Endothelial cell of umbilical vein (primary cell): Measurements from ENCODE around the gene F8A2.

Source experiments
- MYC ChIP-seq: IDR thresholded peaks from one replicate; pipeline ENCODE4 v1.6.1; 2011; ENCODE audit warnings: mild to moderate bottlenecking, low read depth, low read length
- POLR2A ChIP-seq: IDR thresholded peaks from 2 replicates; pipeline ENCODE4 v1.6.1; 2012; ENCODE audit warnings: low read depth, mild to moderate bottlenecking, control low read depth, low read length
- POLR2AphosphoS5 ChIP-seq: IDR thresholded peaks from 2 replicates; pipeline ENCODE4 v1.6.1; 2012; ENCODE audit warnings: low read depth, mild to moderate bottlenecking, control low read depth, low read length, moderate library complexity; ENCODE audit not compliant: insufficient read depth
- TF ChIP-seq, protein P1 (sequence below), 2 donors: IDR thresholded peaks; 1 replicate in 1 of 2; 2 replicates in 1 of 2; pipeline ENCODE4 v1.5.1; 2011; ENCODE audit warnings: low read length in 2 of 2, mild to moderate bottlenecking in 2 of 2, moderate library complexity in 2 of 2, control low read depth in 1 of 2, inconsistent platforms in 1 of 2, low read depth in 1 of 2; ENCODE audit not compliant: insufficient read depth in 1 of 2; ENCODE audit errors: extremely low read depth in 1 of 2

DNA sequence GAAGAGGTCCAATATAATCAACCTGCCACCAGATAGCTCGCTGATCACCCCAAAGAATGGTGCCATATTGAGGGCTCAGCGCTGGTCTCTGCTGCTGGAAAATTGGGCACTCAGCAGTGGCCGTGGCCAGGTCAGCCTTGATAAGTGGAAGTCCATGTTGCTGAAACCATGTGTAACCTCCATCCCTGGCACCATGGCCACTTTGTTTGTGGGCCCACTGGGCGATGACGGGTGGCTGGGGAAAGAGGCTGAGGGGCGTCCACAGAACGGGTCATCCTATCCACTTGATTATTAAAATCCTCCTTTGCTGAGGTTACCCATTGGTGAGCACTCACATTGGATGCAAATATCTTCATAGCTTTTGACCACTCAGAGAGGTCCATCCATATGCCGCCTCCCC lies 7.7 kb downstream of the F8A2 start:
- TF ChIP-seq, protein P1, sequence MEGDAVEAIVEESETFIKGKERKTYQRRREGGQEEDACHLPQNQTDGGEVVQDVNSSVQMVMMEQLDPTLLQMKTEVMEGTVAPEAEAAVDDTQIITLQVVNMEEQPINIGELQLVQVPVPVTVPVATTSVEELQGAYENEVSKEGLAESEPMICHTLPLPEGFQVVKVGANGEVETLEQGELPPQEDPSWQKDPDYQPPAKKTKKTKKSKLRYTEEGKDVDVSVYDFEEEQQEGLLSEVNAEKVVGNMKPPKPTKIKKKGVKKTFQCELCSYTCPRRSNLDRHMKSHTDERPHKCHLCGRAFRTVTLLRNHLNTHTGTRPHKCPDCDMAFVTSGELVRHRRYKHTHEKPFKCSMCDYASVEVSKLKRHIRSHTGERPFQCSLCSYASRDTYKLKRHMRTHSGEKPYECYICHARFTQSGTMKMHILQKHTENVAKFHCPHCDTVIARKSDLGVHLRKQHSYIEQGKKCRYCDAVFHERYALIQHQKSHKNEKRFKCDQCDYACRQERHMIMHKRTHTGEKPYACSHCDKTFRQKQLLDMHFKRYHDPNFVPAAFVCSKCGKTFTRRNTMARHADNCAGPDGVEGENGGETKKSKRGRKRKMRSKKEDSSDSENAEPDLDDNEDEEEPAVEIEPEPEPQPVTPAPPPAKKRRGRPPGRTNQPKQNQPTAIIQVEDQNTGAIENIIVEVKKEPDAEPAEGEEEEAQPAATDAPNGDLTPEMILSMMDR (IDR thresholded peaks at IDR 0.05; ENCODE audit: extremely low read depth in 1 of 2, insufficient read depth in 1 of 2, low read depth in 1 of 2, low read length in 2 of 2): no peak
- TF ChIP-seq POLR2A: no peak
- TF ChIP-seq POLR2AphosphoS5: no peak
- no peak for TF ChIP-seq MYC
